Esophagus squamous epithelium (tissue), 5 donors: Measurements from ENCODE around the gene TMEM63A. TPM values are rescaled to one million over a fixed set of nuclear protein-coding genes. Genes with fewer than 3 reads are reported as not detected.

ENCODE experiments used
- DNase-seq: peaks from one replicate; lab custom pipeline; 2025; lab: John Stamatoyannopoulos, UW
- H3K27ac ChIP-seq, 4 donors: fragments of 200-600 bp; sonication (generic); one replicate each; pipeline ENCODE4 v1.5.1; 2016 to 2019; ENCODE audit warnings: mild to moderate bottlenecking in 1 of 4
- H3K27me3 ChIP-seq, 4 donors: fragments of 200-600 bp; sonication (generic); 1 replicate in 3 of 4; 2 replicates in 1 of 4; pipeline versions ENCODE4 v1.5.1 to v1.6.0; 2017 to 2021; ENCODE audit warnings: antibody characterized with exemption in 1 of 4
- H3K36me3 ChIP-seq, 3 donors: fragments of 200-600 bp; sonication (generic); one replicate each; pipeline ENCODE4 v1.5.1; 2016 to 2019
- H3K4me1 ChIP-seq, 3 donors: fragments of 200-600 bp; sonication (generic); one replicate each; pipeline ENCODE4 v1.5.1; 2017 to 2019
- H3K4me3 ChIP-seq, 4 donors: fragments of 200-600 bp; sonication (generic); 1 replicate in 3 of 4; 2 replicates in 1 of 4; pipeline ENCODE4 v1.5.1; 2016 to 2019; ENCODE audit warnings: mild to moderate bottlenecking in 2 of 4, moderate library complexity in 1 of 4
- H3K9me3 ChIP-seq, 3 donors: fragments of 200-600 bp; sonication (generic); one replicate each; pipeline ENCODE4 v1.5.1; 2016 to 2019
- CTCF ChIP-seq, 6 experiments: fragments of 450-650 bp in 4 of 6; fragments of 200-600 bp in 2 of 6; sonication (generic) in 2 of 6; IDR thresholded peaks; one replicate each; pipeline ENCODE4 v1.5.1; 2016 to 2019; ENCODE audit warnings: antibody characterized with exemption in 6 of 6, mild to moderate bottlenecking in 4 of 6, moderate library complexity in 4 of 6
- POLR2A ChIP-seq, 4 donors: fragments of 450-650 bp; IDR thresholded peaks; one replicate each; pipeline ENCODE4 v1.6.1; 2017; ENCODE audit warnings: antibody characterized with exemption in 4 of 4, mild to moderate bottlenecking in 4 of 4, moderate library complexity in 3 of 4
- WGBS, 2 donors: methylation state at CpG; one replicate each; pipeline ENCODE4 v1.1.5; 2018; 5-methylcytosine and 5-hydroxymethylcytosine counted together
- intact Hi-C: fragments of 100-400 bp; cut with DNase I; formaldehyde crosslinking; loops from one replicate; pipeline ENCODE4 v1.15.0; 2022
- total RNA-seq, 4 donors: library from RNA; depleted of rRNA; stranded (reverse); fragments of >200 nt; gene quantifications; one replicate each; pipeline ENCODE4 v1.1.0, GENCODE V29; 2016
- donor health status: DM: yes; HTN: yes; CAD: no.

Gene TMEM63A
- total RNA-seq, 4 donors from 2014 or later, result 9.8 to 27.1 (median 18.3) TPM

GRCh38 chr1:225866061-225866837, 15.9 kb downstream of the TMEM63A start:
- Histone ChIP-seq H3K27me3 (no peaks in the 10 kb centered on the region), H3K4me1 (peaks cover 0 to 24% (median 3%) of the 10 kb centered on the region in 3 donors), H3K4me3 (no peak overlapping the region), H3K27ac (peak overlapping the region in 1 of 4 donors; percentile 28), H3K9me3 (no peaks in the 10 kb centered on the region), H3K36me3 (peaks cover 38 to 99% (median 40%) of the 10 kb centered on the region in 3 donors)
- intact Hi-C loops, result no loop called here
- TF ChIP-seq CTCF (IDR thresholded peaks at IDR 0.05), result no peak
- no peak for DNase-seq
- 59 to 92% methylated on average over 2 to 7 of the region's 8 CpGs for whole genome bisulfite sequencing, 2 donors

- 90 to 95% methylated on average over 6 to 7 of the region's 13 CpGs for WGBS, 2 donors
- peak overlapping the region in 1 of 4 donors; percentile 28 for H3K27ac ChIP-seq
- no peak for DNase-seq
- H3K4me1 ChIP-seq, result peaks cover 0 to 20% (median 3%) of the 10 kb centered on the region in 3 donors
- intact Hi-C loops, result no loop called here
- no peak overlapping the region for H3K4me3 ChIP-seq
- H3K27me3 ChIP-seq, result no peaks in the 10 kb centered on the region
- H3K36me3 ChIP-seq, result peaks cover 42 to 99% (median 45%) of the 10 kb centered on the region in 3 donors
- no peaks in the 10 kb centered on the region for H3K9me3 ChIP-seq
- TF ChIP-seq POLR2A (IDR thresholded peaks at IDR 0.05) (no peak), CTCF (IDR thresholded peaks at IDR 0.05) (no peak)
These were observed 16.7 kb downstream of the TMEM63A start for GRCh38 chr1:225865514-225865913.

- Histone ChIP-seq H3K27me3 (no peaks in the 10 kb centered on the region), H3K27ac (peak overlapping the region in 1 of 4 donors; percentile 3), H3K9me3 (no peaks in the 10 kb centered on the region), H3K36me3 (peaks cover 35 to 96% (median 46%) of the 10 kb centered on the region in 3 donors), H3K4me3 (no peak overlapping the region), H3K4me1 (peaks cover 0 to 20% (median 3%) of the 10 kb centered on the region in 3 donors)
- TF ChIP-seq POLR2A (IDR thresholded peaks at IDR 0.05) (no peak), CTCF (IDR thresholded peaks at IDR 0.05) (no peak)
- no peak for DNase-seq
- 66 to 74% methylated on average over 5 of the region's 5 CpGs for WGBS, 2 donors
- intact Hi-C loops, result no loop called here
These were observed 19.0 kb downstream of the TMEM63A start for GRCh38 chr1:225863167-225863566.

- no peak for TF ChIP-seq CTCF (IDR thresholded peaks at IDR 0.05)
- TF ChIP-seq POLR2A (IDR thresholded peaks at IDR 0.05), result no peak
- DNase-seq, result no peak
- 78 to 90% methylated on average over 7 to 10 of the region's 13 CpGs for WGBS, 2 donors
- H3K9me3 ChIP-seq, result no peaks in the 10 kb centered on the region
- H3K4me1 ChIP-seq, result peaks cover 0 to 20% (median 3%) of the 10 kb centered on the region in 3 donors
- no peak overlapping the region for H3K27ac ChIP-seq
- no peaks in the 10 kb centered on the region for H3K27me3 ChIP-seq
- intact Hi-C loops, result no loop called here
- no peak overlapping the region for H3K4me3 ChIP-seq
- peaks cover 32 to 96% (median 42%) of the 10 kb centered on the region in 3 donors for H3K36me3 ChIP-seq
These were observed 19.6 kb downstream of the TMEM63A start for GRCh38 chr1:225862581-225862950.

- no peak overlapping the region for H3K4me3 ChIP-seq
- H3K27ac ChIP-seq, result no peak overlapping the region
- DNase-seq, result no peak
- intact Hi-C loops, result no loop called here
- 87 to 89% methylated on average over 8 to 9 of the region's 13 CpGs for WGBS, 2 donors
- no peaks in the 10 kb centered on the region for H3K27me3 ChIP-seq
- peaks cover 32 to 94% (median 40%) of the 10 kb centered on the region in 3 donors for H3K36me3 ChIP-seq
- TF ChIP-seq POLR2A (IDR thresholded peaks at IDR 0.05) (no peak), CTCF (IDR thresholded peaks at IDR 0.05) (no peak)
- H3K9me3 ChIP-seq, result no peaks in the 10 kb centered on the region
- H3K4me1 ChIP-seq, result peaks cover 0 to 20% (median 3%) of the 10 kb centered on the region in 3 donors
These were observed 20.2 kb downstream of the TMEM63A start for GRCh38 chr1:225861834-225862580.
